HG03097 (cell line): ENCODE data around the gene LINS1.
"Not testable (repeated sequence)": the region's sequence is repeated elsewhere in the genome, so short reads cannot be mapped to it uniquely, and the experiment has no call there.

Experiments
- ATAC-seq: cut with Tn5 transposase; IDR thresholded peaks from one replicate; pipeline ENCODE4 v1.9.1; 2021; ENCODE audit not compliant: unreplicated experiment, low FRiP score

The LINS1 gene

DNA sequence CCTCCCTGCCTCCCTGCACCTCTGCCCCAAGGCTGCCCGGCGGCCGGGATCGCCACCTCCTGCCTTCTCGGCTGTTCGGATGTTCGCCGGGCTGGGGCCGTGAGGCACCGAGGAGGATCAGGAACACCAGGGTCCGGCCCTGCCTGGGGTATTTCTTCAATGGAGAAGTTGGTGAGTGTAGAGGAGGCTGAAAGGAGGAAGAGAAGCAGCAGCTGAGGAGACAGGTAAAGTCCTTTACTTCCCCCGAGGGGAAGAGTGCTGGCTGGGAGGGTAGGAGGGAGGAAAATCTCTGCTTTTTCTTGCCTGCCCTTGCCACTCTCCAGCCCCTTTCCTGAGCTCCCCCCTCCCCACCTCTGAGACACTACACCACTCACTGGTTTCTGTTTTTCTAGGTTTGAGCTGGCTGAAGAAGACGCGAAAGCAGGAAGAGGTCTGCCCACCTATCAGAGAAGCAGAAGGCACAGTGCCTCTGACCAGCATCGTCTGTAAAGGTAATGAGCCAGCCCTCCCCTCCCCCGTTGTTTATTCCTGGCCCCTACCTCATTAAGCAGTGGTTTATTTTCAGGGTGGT is 924 bp upstream of the LINS1 start:
- ATAC-seq: peak; percentile 33

DNA sequence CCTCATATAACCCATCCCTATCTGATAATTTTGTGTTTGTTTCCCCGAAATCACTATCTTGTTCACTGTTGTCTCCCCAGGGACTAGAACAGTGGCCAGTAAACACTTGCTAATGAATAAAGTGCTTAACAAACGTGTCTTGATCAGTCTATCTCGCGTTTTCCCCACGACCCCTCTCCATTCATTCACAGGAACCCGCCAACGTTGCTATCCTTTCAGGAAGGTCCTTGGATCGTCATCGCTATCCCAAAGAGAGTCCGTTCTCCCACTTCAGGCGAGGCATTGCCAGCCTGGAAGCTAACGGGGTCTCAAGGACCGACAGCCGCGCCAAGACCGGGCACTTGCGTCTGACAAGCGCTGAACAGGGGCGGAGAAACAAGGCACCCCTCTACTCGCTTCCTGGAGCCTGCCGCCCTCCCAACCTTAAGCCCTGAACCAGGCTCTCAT is 344 bp downstream of the LINS1 start:
- no peak for ATAC-seq

DNA sequence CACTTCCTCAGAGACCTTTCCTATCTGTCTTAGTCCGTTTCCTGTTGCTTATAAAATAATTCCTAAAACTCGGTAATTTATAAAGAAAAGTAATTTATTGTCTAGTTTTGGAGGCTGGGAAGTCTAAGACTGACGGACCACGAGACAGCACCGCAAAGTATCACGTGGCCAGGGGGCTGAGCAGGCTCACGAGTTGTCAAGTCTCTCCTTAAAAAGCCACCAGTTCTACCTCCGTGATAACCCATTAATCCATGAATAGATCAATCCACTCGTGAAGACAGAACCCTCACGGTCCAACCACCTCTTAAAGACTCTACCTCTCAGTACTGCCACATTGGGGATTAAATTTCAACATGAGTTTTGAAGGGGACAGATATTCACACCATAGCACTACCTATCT is 821 bp downstream of the LINS1 start:
- ATAC-seq: no peak

DNA sequence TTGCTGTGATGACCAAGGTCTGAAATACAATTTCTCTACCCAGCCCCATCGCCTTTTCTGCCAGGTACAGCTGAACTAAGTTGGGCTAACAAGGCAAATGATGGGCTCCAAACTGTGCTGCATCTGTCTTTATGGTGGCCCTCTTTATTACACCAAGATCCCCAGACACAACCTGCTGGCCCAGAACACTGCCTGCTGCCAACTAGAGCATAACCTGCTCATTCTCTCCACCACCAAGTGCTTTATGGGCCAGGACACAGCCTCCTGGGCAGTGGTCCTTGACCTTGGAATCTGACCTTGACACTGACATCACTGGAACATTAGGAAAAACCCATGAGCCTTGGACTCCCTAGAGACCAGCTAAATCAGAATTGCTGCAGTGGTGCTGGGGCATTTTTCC is 3.3 kb downstream of the LINS1 start:
- no peak for ATAC-seq

DNA sequence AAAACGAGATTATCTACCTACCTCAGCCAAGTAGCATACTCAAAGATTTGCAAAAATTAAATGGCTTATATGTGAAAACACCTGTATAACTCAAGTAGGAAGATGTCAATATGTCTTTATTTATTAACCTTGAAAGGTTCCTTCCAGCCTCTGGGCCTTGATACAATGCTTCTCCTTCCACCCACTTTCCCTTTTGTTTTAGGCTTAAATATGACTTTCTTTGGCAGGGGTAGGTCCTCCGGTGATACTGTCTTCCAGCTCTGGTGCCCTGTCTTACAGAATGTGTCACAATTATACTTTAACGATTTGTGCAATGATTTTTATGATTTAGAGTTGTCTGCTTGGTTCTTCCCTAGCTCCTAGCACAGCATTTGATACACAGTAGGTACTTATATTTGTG is 4.1 kb downstream of the LINS1 start:
- ATAC-seq: no peak

DNA sequence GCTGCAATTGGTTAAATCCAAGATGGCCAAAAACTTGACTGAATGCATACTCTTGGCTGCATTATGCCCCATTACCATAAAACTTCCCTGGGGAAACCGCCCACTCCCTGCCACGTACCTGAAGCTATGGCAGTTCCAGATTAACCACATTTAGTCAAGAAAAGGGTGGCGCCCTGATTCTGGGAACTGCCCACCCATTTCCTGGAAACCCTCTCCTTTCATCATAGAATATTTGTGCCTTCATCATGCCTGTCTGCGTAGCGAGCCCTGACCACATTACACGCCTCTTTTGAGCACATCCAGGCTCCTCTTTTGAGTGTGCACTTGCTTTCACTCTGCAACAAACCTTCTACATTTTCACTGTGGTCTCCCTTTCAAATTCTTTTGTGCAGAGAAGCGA is 5.2 kb downstream of the LINS1 start:
- ATAC-seq: peak; percentile 64

DNA sequence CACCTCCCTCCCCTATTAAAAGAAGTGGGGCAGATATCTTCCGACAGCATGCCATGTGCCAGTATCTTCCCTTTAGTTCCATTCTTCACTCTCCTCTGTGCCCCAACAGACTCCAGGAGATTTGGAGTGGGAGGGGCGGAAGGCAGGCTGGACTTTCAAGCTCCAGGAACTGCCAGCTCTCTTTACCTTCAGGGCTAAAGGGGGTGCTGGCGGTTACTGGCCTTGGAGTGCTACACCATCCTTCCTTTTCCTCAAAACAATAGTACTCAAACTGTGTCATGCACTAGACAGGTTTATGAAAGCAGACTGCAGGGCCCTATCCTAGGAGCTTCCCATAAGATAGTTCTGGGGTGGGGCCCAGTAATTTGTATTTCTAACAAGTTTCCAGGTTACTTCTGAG is 6.0 kb downstream of the LINS1 start:
- no peak for ATAC-seq

DNA sequence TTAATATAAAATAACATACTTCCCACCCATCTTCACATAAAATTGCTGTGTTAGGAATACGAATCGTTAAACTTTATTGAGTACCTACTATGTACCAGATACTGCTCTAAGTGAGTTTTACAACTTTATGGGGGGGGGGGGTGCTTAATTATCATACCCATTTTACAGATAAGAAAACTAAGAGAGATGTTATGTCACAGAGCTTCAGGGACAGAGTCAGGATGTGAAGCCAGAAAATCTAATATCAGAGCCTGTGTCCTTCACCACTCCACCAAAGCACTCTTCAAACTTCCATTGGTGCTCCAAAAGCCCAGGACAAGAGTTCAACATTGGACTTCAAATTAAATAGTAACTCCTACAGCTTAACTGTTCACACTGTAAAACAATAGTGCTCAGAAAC is 8.6 kb downstream of the LINS1 start:
- no peak for ATAC-seq

DNA sequence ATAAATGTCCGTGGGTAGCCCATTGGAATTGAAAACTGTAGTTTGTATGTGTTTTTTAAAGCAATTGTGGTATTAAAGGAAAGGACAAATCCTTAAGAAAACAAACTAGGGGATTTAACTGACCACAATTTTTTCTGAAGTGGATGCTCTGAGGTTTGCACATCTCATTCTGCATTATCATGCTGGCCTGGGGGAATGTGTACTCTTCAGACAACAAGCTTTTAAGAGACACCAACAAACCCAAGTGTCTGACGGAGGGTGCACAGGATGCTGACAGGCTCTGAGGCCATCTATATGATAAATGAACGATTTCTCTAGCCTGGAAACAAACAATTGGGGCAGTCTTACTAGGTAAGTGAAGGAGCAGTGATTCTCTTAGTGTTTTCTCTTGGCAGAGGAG is 9.1 kb downstream of the LINS1 start:
- no peak for ATAC-seq

DNA sequence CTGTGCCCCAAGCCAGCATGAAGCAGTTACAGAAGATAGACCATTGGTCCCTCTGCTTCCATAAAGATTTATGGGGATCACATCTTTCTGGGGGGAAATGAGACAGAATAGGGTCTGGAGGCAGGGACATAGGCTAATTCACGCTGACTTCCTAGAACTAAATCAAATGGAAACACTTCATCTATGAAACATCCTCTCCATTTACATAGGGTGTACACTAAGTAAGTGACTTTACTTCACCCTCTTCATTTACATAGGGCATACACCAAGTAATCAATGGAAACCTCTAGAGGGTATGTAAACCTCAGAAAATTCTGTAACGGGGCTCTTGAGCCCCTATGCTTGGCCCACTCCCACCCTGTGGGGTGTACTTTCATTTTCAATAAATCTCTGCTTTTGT is 10.1 kb downstream of the LINS1 start:
- no peak for ATAC-seq

DNA sequence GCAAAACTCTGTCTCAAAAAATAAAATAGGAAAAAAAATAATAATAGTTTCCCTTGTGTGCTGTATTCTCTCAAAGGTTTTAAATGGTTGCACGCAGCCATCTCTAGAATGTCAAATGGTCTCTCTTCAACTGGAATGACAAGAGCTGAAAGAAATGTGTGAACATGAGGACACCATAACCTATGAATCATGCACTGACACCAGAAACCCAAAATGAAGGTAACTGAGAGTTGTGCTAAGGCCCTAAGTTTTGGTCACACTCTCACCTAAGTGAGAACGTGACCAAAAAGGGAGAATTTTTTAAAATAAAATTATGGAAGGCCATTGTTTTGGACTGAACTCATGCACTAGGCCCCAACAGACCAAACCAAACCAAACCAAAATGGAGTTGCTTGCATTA is 10.8 kb downstream of the LINS1 start:
- ATAC-seq: not testable (repeated sequence)

DNA sequence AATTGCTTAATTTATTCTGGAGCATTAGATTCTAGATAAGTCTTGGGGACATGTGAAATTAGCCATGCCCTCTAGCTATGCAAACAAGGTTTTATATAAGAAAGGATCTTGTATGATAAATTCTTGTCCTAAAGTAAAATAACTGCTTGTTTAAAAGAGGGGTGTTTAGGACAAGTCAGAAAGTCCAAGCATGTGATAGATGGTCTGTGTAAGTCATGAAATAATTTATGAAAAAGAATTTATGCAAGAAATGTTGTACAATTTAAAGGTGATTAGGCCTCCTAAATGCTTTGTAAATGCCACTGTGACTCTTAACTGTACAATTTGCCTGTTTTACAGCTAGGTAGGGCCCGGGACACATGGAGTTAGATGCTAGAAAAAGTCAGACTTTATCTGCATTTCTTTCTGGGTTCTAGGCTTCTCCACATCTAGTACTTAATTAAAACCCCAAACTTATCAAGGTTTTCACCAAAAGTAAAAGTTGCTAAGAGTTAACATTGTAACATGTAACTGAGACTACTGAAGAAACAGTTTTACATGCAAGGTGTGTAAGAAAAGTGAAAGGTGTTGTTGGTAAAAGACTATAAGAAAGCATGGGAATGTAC is 13.2 kb downstream of the LINS1 start:
- ATAC-seq: no peak

DNA sequence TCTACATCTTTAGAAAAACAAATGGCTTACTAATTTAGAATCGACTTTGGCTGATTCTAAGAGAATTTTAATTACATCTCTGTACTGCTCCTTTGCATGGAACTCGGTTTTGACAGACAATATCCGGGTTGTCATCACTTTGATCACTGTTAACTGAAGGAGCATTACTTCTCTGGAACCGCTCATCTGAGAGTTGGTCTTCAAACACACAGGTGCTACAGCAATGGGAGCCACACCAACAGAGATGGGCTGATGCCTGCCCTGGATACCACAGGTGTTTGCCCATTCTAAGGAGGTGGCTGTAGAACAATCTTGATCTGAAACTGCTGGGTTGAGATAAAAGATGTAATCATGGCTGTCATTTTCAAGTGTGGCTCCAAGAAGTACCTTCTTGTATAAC is 21.6 kb downstream of the LINS1 start:
- ATAC-seq: no peak

DNA sequence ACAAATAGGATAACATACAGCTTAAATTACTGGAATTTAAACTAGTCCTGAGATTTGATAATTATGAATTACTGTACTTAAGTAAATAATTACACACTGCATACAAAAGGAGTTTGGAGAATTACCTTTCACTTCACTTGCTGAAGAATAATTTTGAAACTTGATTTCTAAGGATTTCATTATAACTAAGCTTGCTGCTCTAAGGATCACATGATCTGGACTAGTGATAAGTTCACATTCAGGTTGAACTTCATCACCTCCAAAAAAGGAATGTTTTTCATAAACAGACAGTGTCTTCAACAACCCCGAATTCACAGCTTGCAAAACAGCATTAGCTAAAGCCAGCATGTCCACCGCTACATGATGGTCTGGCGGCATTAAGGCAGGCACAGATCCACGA is 28.5 kb downstream of the LINS1 start:
- no peak for ATAC-seq

DNA sequence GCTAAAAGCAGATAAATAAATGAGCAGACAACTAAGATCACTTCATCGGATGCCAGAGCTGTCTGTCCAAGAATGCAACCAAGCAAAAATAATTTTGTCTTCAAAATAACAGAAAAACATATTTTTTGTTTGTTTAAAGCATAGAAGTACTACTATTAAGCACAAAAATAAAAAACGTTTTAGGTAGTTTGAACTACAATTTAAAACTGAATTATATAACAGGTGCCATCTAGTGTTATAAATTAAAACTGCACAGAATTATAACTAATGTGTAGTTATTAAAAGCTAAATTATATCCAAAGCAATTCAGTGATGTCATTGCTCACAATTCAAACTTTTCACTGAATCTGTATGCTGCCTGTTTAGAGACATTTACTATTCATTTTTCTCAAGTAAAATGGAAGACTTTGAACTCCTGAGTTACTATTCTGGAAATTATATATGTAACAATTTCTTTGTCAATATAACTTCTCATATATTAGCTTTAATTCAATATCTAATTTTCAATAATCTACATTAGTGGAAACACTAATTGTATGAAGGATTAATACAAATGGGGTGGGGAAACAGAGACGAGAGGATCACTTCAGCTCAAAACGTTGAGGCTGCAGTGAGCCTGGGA is 29.5 kb downstream of the LINS1 start:
- no peak for ATAC-seq

DNA sequence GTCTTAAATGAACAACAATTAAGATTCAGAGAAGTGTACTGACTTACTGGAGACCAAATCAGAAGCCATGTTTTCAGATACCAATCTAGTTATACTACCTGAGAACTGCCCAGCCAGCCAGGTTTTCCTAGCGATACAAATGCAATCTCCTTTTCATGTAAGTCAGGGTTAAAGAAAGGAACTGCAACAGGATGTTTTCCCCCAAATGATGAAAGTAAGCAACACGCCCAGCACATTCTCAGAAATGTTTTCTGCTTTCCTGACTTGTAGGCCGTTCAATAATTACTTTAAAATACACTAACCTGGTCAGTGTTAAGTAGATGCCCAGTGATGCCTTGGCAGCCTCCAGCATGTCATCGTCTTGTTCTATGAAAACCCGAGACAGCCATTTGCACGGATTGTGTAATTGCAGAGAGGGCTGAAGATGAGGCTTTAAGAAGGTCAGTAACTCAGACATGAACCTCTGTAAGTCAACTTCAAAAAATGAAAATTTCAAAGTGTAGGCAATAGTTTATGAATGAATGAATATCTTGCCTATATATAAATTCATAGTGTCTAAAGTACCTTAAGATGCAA is 30.3 kb downstream of the LINS1 start:
- no peak for ATAC-seq

DNA sequence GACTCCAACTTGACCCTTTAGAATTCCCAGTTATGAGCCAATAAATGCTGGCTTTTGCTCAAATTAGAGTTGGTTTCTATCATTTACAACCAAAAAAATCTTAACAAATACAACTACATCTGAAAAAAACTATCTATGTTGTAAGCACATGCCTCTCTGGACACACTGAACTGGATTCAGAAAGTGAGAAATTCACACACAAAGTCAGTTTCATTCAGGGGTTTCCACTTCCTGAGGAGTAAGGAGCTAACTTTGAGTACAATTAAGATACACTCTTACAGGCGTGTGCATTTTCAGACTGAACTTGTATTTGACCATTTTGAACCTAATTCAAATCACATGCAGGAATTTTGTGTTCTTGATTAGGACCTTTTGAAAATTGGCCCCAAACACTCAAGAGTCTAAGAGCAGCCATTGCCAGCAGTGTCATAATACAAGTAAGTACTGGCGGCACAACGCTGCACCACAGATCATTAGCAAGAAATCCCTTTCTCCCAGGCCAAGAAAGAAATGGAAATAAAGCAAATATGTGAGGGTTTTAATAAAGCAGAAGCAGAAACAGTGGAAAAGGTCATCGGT is 31.2 kb downstream of the LINS1 start:
- ATAC-seq: peak; percentile 83

DNA sequence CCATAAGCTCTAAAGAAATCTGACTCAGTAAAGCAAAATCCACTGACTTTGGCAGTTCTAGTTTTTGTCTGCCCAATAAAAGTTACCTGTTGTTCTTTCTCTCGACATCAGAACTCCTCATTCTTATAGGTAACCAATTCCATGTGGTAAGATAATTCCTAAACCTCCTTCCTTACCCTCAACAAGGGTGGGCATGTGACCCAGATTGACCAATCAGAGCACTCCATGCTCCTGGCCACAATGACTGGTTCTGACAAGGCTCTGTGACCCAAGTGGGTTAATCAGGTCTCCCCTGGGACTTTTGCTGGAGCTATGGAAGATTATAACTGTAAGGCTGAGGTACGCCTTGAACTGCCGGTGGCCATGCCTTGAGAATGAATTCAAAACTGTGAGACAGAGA is 31.7 kb downstream of the LINS1 start:
- ATAC-seq: peak; percentile 29

DNA sequence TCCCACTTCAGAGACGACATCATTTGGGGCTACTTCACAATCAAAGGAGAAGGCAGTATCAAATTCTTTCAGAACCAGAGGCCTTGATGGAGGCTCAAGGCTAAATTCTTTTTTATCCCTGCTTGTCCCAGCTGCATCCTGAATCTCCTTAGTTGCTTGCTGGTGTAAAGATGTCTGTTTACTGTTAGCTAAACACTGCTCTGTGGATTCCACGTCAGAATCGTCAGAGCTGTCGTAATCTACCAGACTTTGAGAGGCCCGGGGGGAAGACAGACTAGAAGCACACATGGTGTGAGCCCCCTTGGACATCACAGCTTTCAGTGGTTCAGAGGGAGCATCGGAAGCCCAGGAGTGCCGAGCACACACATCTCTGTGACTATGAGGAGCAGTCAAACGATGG is 32.6 kb downstream of the LINS1 start:
- no peak for ATAC-seq

DNA sequence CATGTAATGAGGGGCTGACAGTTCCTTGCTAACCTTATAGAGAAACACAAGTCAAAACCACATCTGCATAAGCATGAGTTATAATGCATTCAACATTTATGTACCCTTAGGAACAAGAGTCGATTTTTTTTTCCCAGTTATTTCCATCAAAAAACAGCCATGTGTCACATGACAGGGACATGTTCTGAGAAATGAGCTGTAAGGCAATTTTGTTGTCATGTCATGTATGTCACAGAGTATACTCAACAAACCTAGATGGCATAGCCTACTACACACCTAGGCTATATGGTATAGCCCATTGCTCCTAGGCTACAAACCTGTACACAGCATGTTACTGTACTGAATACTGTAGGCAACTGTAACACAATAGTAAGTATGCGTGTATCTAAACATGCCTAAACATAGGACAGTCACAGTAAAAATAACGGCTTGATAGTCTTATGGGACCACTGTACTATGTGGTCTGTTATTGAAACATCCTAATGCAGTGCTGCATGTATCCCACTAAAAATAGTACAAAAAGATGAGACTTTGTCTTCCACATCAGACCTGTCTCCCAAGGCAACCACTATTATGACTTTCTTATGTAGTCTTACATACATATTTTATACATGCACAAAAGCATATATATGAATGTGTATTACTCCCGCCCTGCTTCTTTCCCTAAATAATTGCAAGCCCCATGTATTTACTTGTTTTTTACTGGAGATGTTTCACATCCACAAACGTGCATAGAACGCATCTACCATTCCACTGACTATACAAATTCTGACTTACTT is 34.9 kb downstream of the LINS1 start:
- ATAC-seq: no peak

DNA sequence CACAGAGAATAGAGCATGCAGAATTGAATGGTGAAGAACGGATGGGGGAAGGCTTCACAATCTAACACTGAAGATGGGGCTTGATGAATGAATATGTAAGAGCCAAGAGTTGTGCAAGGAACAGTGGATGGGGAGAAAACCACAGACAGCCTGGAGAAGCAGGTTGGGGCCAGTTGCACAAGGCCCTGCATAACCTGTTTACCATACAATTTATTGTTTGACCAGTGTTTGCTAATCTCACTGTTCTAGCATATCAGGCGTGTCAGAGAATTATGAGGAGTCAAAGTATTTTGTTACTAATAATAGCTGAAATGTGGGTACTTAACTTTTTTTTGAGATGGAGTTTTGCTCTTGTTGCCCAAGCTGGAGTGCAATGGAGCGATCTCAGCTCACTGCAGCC is 36.4 kb downstream of the LINS1 start:
- ATAC-seq: no peak
